Measurements from ENCODE around the gene MAPRE3.
A peak's percentile ranks its signal among the peaks of the same experiment; 100 is the strongest.

Gene MAPRE3

DNA sequence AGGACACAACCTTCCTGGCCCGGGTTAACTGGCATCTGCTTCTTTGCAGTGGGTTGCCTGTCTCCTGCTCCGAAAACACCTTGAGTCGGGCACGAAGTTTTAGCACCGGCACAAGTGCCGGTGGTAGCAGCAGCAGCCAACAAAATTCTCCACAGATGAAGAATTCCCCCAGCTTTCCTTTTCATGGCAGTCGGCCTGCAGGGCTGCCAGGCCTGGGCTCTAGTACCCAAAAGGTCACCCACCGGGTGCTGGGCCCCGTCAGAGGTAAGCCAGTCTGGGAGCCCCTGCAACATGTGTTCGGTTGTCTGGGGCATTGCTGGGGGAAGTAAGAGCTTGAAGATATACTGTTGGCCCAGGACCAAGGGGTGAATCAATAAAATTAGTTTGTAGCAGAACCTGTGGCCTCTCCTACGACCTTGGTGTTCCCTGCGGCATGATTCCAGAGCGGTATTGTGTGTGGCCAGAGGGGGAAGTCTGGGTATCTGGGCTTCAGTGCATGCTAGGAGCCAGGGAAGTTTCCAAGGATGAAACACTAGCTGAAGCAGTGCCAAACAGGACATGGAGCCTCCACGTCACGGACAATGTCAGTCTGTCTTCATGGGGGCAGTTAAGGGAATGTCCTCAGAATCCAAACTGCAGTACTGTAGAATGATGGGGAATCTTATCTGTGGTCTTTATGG, 88.8 kb downstream of the MAPRE3 start:
- no peak for ATAC-seq
- TF ChIP-seq ARNTL (CRISPR knock-in tag; IDR thresholded peaks at IDR 0.05; ENCODE audit: borderline replicate concordance, low read depth) = no peak
- TF ChIP-seq CSRNP3 (CRISPR knock-in tag; IDR thresholded peaks at IDR 0.05) = no peak
- TF ChIP-seq PPARA (CRISPR knock-in tag; IDR thresholded peaks at IDR 0.05; ENCODE audit: borderline replicate concordance) = no peak
- TF ChIP-seq PATZ1 (CRISPR knock-in tag; IDR thresholded peaks at IDR 0.05; ENCODE audit: borderline replicate concordance) = no peak
- no peak for TF ChIP-seq TOX (CRISPR knock-in tag; IDR thresholded peaks at IDR 0.05; ENCODE audit: borderline replicate concordance)
- TF ChIP-seq, protein P1, sequence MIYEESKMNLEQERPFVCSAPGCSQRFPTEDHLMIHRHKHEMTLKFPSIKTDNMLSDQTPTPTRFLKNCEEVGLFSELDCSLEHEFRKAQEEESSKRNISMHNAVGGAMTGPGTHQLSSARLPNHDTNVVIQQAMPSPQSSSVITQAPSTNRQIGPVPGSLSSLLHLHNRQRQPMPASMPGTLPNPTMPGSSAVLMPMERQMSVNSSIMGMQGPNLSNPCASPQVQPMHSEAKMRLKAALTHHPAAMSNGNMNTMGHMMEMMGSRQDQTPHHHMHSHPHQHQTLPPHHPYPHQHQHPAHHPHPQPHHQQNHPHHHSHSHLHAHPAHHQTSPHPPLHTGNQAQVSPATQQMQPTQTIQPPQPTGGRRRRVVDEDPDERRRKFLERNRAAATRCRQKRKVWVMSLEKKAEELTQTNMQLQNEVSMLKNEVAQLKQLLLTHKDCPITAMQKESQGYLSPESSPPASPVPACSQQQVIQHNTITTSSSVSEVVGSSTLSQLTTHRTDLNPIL (CRISPR knock-in tag; IDR thresholded peaks at IDR 0.05; ENCODE audit: low read depth) = no peak
- TF ChIP-seq GLIS3 (CRISPR knock-in tag; IDR thresholded peaks at IDR 0.05) = no peak; the same call in 1 of the 2 replicates
- TF ChIP-seq ZNF565 (CRISPR knock-in tag; conservative IDR thresholded peaks at IDR 0.05; ENCODE audit: low read depth) = no peak
- TF ChIP-seq ZFP30 (CRISPR knock-in tag; IDR thresholded peaks at IDR 0.05) = no peak
- TF ChIP-seq RARB (CRISPR knock-in tag; IDR thresholded peaks at IDR 0.05) = no peak

- ATAC-seq = no peak
- TF ChIP-seq CSRNP3 (CRISPR knock-in tag; IDR thresholded peaks at IDR 0.05) = no peak
- TF ChIP-seq ZNF70 (CRISPR knock-in tag; IDR thresholded peaks at IDR 0.05) = peak; percentile 74
Observed at GRCh38 chr2:27060323-27060722, 89.9 kb downstream of the MAPRE3 start.

GRCh38 chr2:27065128-27065527, 94.7 kb downstream of the MAPRE3 start:
- TF ChIP-seq PPARA (CRISPR knock-in tag; IDR thresholded peaks at IDR 0.05; ENCODE audit: borderline replicate concordance) (no peak), ZNF565 (CRISPR knock-in tag; conservative IDR thresholded peaks at IDR 0.05; ENCODE audit: low read depth) (no peak), ESRRG (CRISPR knock-in tag; IDR thresholded peaks at IDR 0.05) (no peak), TSHZ2 (CRISPR knock-in tag; IDR thresholded peaks at IDR 0.05) (no peak), BACH2 (CRISPR knock-in tag; IDR thresholded peaks at IDR 0.05; ENCODE audit: borderline replicate concordance) (no peak), ZC3H10 (CRISPR knock-in tag; IDR thresholded peaks at IDR 0.05) (no peak), PATZ1 (CRISPR knock-in tag; IDR thresholded peaks at IDR 0.05; ENCODE audit: borderline replicate concordance) (no peak), TCF4 (CRISPR knock-in tag; IDR thresholded peaks at IDR 0.05; ENCODE audit: borderline replicate concordance) (no peak), GLIS3 (CRISPR knock-in tag; IDR thresholded peaks at IDR 0.05) (no peak), TOX (CRISPR knock-in tag; IDR thresholded peaks at IDR 0.05; ENCODE audit: borderline replicate concordance) (no peak), ZNF70 (CRISPR knock-in tag; IDR thresholded peaks at IDR 0.05) (no peak), ISL1 (CRISPR knock-in tag; IDR thresholded peaks at IDR 0.05) (no peak), RARB (CRISPR knock-in tag; IDR thresholded peaks at IDR 0.05) (no peak), CSRNP3 (CRISPR knock-in tag; IDR thresholded peaks at IDR 0.05) (no peak), ZNF8 (CRISPR knock-in tag; IDR thresholded peaks at IDR 0.05) (no peak), OSR1 (CRISPR knock-in tag; IDR thresholded peaks at IDR 0.05) (no peak)
- TF ChIP-seq, protein P2, sequence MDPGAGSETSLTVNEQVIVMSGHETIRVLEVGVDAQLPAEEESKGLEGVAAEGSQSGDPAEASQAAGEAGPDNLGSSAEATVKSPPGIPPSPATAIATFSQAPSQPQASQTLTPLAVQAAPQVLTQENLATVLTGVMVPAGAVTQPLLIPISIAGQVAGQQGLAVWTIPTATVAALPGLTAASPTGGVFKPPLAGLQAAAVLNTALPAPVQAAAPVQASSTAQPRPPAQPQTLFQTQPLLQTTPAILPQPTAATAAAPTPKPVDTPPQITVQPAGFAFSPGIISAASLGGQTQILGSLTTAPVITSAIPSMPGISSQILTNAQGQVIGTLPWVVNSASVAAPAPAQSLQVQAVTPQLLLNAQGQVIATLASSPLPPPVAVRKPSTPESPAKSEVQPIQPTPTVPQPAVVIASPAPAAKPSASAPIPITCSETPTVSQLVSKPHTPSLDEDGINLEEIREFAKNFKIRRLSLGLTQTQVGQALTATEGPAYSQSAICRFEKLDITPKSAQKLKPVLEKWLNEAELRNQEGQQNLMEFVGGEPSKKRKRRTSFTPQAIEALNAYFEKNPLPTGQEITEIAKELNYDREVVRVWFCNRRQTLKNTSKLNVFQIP (CRISPR knock-in tag; IDR thresholded peaks at IDR 0.05; ENCODE audit: borderline replicate concordance, low read depth) = no peak
- TF ChIP-seq, protein P1 (CRISPR knock-in tag; IDR thresholded peaks at IDR 0.05; ENCODE audit: low read depth) = no peak
- ATAC-seq = no peak

Data from SK-N-SH treated with all-trans-retinoic acid at 6 μM for 48 hours (cell line).